GM18520 (cell line): ENCODE measurements around the gene BTBD2.
A peak's percentile ranks its signal among the peaks of the same experiment; 100 is the strongest.

ENCODE experiments used
- ATAC-seq: cut with Tn5 transposase; IDR thresholded peaks from one replicate; pipeline ENCODE4 v1.9.1; 2021; ENCODE audit not compliant: unreplicated experiment

BTBD2 gene

GRCh38 chr19:1944916-1945561, 70.5 kb downstream of the BTBD2 start:
- no peak for ATAC-seq

- ATAC-seq, result no peak
Measured at GRCh38 chr19:1944088-1944915, 71.2 kb downstream of the BTBD2 start.

GRCh38 chr19:1943661-1944087, 71.8 kb downstream of the BTBD2 start:
- no peak for ATAC-seq

GRCh38 chr19:1942934-1943555, 72.5 kb downstream of the BTBD2 start:
- no peak for ATAC-seq

- ATAC-seq, result no peak
Measured at GRCh38 chr19:1942078-1942933, 73.2 kb downstream of the BTBD2 start.

- ATAC-seq, result peak; percentile 53
Measured at GRCh38 chr19:1941146-1942077, 74.1 kb downstream of the BTBD2 start, which contains the start of gene CSNK1G2. TSS of gene CSNK1G2 (plus strand) at chr19:1941172. CDS start at chr19:1969773, 28,601 bp downstream.

GRCh38 chr19:1938071-1938470, 77.4 kb downstream of the BTBD2 start:
- ATAC-seq, result no peak

- ATAC-seq, result no peak
Measured at GRCh38 chr19:1936916-1937610, 78.5 kb downstream of the BTBD2 start.

GRCh38 chr19:1936430-1936829, 79.1 kb downstream of the BTBD2 start:
- ATAC-seq, result no peak

- ATAC-seq, result no peak
Measured at GRCh38 chr19:1935484-1936208, 79.9 kb downstream of the BTBD2 start.
